ENCODE data around the gene ASB16.
A peak's percentile ranks its signal among the peaks of the same experiment; 100 is the strongest.

ASB16 gene

DNA sequence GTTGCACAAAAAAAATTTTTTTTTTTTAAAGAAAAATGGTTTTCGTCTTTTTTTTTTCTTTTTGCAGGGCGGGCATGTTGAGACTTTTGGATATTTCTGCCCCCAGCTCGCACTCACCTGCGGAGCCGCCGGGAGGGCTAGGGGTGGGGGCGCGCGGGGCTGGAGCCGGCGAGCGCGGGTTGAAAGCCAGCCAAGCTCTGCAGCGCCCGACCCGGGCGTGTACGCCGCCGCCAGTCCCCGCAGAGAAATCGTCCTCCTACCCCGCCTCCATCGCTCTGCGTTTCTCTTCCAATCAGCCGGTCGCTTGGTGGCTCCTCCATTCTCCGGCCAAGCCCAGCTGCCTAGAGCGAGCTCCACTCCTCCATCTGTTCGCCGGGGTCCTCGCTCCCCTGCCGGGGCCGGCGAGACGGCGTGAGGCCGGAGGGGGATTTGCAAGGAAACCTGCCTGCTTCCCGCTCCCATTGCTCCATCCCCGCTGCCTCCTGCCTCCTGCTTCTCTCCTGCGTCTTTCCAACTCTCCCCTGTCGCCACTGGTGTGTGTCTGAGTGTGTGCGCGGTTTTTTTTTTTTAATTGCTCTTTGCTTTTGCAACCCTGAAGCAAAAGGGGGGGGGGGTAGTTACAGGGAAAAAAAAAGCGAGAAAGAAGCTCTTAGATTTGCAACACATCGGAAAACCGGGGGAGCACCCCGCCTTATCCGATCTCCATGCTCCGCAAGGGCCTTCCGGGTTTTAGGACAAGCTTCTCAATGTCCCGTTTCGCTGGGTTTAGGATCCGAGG is 50.8 kb downstream of the ASB16 start:
- TF ChIP-seq CTCF (IDR thresholded peaks at IDR 0.05; ENCODE audit: insufficient read depth, low read depth, low read length, missing control alignments), result no peak
- peak overlapping the region; percentile 72 for H3K4me3 ChIP-seq (ENCODE audit: low read depth, low read length)
- peak; percentile 86 for DNase-seq (ENCODE audit: low read depth)

DNA sequence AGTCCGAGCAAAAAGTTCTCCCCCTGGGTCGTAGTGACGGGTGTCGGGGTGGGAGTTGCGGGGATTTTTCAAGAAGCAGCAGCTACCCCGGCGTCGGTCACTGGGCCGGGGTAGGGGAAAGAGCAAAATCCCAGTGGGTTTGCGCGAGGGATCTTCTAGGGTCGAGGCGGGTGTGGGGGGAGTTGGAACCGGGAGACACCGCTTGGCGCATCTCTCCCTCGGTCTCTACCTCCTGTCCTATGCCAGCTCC is 51.3 kb downstream of the ASB16 start:
- peak overlapping the region; percentile 72 for H3K4me3 ChIP-seq (ENCODE audit: low read depth, low read length)

GRCh38 chr17:44222112-44222869 is 51.8 kb downstream of the ASB16 start:
- TF ChIP-seq CTCF (IDR thresholded peaks at IDR 0.05; ENCODE audit: insufficient read depth, low read depth, low read length, missing control alignments), result no peak
- H3K4me3 ChIP-seq (ENCODE audit: low read depth, low read length), result peak overlapping the region; percentile 72
- DNase-seq (ENCODE audit: low read depth), result peak; percentile 67

More for the DNA sequence above, 51.3 kb downstream of the ASB16 start:
- no peak for DNase-seq (ENCODE audit: low read depth)
- TF ChIP-seq CTCF (IDR thresholded peaks at IDR 0.05; ENCODE audit: insufficient read depth, low read depth, low read length, missing control alignments), result no peak

GRCh38 chr17:44223541-44224071 is 53.1 kb downstream of the ASB16 start:
- DNase-seq (ENCODE audit: low read depth), result no peak
- H3K4me3 ChIP-seq (ENCODE audit: low read depth, low read length), result no peak overlapping the region
- no peak for TF ChIP-seq CTCF (IDR thresholded peaks at IDR 0.05; ENCODE audit: insufficient read depth, low read depth, low read length, missing control alignments)
